GM23338 (cell line): ENCODE measurements around the gene IL20. TPM values are rescaled to one million over a fixed set of nuclear protein-coding genes. Genes with fewer than 3 reads are reported as not detected.

ENCODE experiments used
- NANOG ChIP-seq: IDR thresholded peaks from 2 replicates; pipeline ENCODE4 v1.6.1; 2016; ENCODE audit warnings: antibody characterized with exemption, borderline replicate concordance
- ZNF114 ChIP-seq: fragments of 250-450 bp; sonication (Bioruptor Pico); IDR thresholded peaks from 2 replicates; pipeline ENCODE4 v1.5.0; 2020; ENCODE audit warnings: mild to moderate bottlenecking, moderate library complexity
- ZNF331 ChIP-seq: fragments of 250-450 bp; sonication (Bioruptor Pico); IDR thresholded peaks from 2 replicates; pipeline ENCODE4 v1.5.0; 2020; ENCODE audit warnings: low read depth, mild to moderate bottlenecking, moderate library complexity
- polyA plus RNA-seq: library from polyadenylated mRNA; unstranded; fragments of >200 nt; fragmentation: Nextera tagmentation; extraction: Ambion mirVana; gene quantifications from 2 replicates; pipeline ENCODE4 v1.2.1, GENCODE V29; 2016
- total RNA-seq: library from RNA; depleted of rRNA; stranded (reverse); fragments of >200 nt; shearing (Covaris generic); gene quantifications from 2 replicates; pipeline ENCODE4 v1.2.3, GENCODE V29; 2014
- TF ChIP-seq, protein P1 (sequence below): fragments of 250-450 bp; sonication (Bioruptor Pico); IDR thresholded peaks from 2 replicates; pipeline ENCODE4 v1.5.0; 2020; ENCODE audit warnings: mild to moderate bottlenecking, moderate library complexity
- TF ChIP-seq, protein P2 (sequence below): IDR thresholded peaks from 2 replicates; pipeline ENCODE4 v1.6.1; 2016; ENCODE audit warnings: antibody characterized with exemption
- TF ChIP-seq, protein P3 (sequence below): IDR thresholded peaks from one replicate; pipeline ENCODE4 v1.6.1; 2018; ENCODE audit warnings: antibody characterized with exemption; ENCODE audit not compliant: unreplicated experiment

IL20 gene
- total and polyA plus RNA-seq, 2 experiments from 2014 or later = not detected

DNA sequence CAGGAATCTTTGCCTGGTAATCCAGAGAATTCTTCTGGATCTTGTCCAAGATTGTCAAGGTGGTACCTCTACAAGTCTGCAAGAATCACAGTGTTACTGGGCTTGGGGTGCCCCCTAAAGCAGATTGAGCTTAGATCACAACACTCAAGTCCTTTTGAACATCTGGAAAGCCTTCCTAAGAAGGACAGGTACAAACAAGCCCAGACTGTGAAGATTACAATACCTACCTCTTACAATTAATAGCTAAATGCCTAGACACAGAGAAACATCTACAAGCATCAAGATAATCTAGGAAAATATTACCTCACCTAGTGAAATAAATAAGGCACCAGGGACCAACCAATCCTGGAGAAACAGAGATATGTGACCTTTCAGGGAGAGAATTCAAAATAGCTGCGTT, 17.5 kb upstream of the IL20 start (continued):
- TF ChIP-seq, protein P1, sequence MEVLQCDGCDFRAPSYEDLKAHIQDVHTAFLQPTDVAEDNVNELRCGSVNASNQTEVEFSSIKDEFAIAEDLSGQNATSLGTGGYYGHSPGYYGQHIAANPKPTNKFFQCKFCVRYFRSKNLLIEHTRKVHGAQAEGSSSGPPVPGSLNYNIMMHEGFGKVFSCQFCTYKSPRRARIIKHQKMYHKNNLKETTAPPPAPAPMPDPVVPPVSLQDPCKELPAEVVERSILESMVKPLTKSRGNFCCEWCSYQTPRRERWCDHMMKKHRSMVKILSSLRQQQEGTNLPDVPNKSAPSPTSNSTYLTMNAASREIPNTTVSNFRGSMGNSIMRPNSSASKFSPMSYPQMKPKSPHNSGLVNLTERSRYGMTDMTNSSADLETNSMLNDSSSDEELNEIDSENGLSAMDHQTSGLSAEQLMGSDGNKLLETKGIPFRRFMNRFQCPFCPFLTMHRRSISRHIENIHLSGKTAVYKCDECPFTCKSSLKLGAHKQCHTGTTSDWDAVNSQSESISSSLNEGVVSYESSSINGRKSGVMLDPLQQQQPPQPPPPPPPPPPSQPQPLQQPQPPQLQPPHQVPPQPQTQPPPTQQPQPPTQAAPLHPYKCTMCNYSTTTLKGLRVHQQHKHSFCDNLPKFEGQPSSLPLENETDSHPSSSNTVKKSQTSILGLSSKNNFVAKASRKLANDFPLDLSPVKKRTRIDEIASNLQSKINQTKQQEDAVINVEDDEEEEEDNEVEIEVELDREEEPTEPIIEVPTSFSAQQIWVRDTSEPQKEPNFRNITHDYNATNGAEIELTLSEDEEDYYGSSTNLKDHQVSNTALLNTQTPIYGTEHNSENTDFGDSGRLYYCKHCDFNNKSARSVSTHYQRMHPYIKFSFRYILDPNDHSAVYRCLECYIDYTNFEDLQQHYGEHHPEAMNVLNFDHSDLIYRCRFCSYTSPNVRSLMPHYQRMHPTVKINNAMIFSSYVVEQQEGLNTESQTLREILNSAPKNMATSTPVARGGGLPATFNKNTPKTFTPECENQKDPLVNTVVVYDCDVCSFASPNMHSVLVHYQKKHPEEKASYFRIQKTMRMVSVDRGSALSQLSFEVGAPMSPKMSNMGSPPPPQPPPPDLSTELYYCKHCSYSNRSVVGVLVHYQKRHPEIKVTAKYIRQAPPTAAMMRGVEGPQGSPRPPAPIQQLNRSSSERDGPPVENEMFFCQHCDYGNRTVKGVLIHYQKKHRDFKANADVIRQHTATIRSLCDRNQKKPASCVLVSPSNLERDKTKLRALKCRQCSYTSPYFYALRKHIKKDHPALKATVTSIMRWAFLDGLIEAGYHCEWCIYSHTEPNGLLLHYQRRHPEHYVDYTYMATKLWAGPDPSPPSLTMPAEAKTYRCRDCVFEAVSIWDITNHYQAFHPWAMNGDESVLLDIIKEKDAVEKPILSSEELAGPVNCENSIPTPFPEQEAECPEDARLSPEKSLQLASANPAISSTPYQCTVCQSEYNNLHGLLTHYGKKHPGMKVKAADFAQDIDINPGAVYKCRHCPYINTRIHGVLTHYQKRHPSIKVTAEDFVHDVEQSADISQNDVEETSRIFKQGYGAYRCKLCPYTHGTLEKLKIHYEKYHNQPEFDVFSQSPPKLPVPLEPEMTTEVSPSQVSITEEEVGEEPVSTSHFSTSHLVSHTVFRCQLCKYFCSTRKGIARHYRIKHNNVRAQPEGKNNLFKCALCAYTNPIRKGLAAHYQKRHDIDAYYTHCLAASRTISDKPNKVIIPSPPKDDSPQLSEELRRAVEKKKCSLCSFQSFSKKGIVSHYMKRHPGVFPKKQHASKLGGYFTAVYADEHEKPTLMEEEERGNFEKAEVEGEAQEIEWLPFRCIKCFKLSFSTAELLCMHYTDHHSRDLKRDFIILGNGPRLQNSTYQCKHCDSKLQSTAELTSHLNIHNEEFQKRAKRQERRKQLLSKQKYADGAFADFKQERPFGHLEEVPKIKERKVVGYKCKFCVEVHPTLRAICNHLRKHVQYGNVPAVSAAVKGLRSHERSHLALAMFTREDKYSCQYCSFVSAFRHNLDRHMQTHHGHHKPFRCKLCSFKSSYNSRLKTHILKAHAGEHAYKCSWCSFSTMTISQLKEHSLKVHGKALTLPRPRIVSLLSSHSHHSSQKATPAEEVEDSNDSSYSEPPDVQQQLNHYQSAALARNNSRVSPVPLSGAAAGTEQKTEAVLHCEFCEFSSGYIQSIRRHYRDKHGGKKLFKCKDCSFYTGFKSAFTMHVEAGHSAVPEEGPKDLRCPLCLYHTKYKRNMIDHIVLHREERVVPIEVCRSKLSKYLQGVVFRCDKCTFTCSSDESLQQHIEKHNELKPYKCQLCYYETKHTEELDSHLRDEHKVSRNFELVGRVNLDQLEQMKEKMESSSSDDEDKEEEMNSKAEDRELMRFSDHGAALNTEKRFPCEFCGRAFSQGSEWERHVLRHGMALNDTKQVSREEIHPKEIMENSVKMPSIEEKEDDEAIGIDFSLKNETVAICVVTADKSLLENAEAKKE = no peak
- TF ChIP-seq, protein P2, sequence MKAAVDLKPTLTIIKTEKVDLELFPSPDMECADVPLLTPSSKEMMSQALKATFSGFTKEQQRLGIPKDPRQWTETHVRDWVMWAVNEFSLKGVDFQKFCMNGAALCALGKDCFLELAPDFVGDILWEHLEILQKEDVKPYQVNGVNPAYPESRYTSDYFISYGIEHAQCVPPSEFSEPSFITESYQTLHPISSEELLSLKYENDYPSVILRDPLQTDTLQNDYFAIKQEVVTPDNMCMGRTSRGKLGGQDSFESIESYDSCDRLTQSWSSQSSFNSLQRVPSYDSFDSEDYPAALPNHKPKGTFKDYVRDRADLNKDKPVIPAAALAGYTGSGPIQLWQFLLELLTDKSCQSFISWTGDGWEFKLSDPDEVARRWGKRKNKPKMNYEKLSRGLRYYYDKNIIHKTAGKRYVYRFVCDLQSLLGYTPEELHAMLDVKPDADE = no peak
- no peak for TF ChIP-seq ZNF331
- TF ChIP-seq, protein P3, sequence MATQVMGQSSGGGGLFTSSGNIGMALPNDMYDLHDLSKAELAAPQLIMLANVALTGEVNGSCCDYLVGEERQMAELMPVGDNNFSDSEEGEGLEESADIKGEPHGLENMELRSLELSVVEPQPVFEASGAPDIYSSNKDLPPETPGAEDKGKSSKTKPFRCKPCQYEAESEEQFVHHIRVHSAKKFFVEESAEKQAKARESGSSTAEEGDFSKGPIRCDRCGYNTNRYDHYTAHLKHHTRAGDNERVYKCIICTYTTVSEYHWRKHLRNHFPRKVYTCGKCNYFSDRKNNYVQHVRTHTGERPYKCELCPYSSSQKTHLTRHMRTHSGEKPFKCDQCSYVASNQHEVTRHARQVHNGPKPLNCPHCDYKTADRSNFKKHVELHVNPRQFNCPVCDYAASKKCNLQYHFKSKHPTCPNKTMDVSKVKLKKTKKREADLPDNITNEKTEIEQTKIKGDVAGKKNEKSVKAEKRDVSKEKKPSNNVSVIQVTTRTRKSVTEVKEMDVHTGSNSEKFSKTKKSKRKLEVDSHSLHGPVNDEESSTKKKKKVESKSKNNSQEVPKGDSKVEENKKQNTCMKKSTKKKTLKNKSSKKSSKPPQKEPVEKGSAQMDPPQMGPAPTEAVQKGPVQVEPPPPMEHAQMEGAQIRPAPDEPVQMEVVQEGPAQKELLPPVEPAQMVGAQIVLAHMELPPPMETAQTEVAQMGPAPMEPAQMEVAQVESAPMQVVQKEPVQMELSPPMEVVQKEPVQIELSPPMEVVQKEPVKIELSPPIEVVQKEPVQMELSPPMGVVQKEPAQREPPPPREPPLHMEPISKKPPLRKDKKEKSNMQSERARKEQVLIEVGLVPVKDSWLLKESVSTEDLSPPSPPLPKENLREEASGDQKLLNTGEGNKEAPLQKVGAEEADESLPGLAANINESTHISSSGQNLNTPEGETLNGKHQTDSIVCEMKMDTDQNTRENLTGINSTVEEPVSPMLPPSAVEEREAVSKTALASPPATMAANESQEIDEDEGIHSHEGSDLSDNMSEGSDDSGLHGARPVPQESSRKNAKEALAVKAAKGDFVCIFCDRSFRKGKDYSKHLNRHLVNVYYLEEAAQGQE = no peak
- TF ChIP-seq NANOG = no peak
- TF ChIP-seq ZNF114 = no peak
